Smooth muscle cell of the umbilical artery (primary cell): ENCODE measurements around the gene RGPD8. TPM values are rescaled to one million over a fixed set of nuclear protein-coding genes. Genes with fewer than 3 reads are reported as not detected.

Source experiments
- total RNA-seq: library from RNA; depleted of rRNA; stranded (reverse); fragments of >200 nt; gene quantifications from 2 replicates; pipeline ENCODE4 v1.2.3, GENCODE V29; 2014

Gene RGPD8
- 18.4 and 22.1 TPM in 2 replicates for total RNA-seq

DNA sequence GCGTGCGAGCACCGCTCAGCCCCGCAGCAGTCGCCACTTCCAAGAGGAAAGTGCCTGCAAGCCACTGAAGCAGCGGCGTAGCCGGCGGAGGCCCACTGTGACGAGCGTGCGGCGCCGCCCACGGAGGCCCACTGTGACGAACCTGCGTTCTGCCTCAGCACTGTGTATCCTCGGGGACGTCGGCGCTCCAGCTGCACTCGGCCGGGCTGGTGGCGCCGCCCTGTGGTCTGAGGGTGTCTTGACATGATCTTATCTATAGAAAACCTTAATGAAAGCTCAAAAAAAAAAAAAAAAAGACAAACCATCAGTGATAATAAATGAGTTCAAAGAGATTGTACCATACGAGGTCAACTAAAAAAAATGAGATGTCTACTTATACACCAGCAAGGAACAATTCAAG, at the start of gene RGPD8:
RGPD8 (minus strand) TSS at position 166 of the 400 bp plus-strand sequence. CDS start 192 bp downstream, outside the sequence.

DNA sequence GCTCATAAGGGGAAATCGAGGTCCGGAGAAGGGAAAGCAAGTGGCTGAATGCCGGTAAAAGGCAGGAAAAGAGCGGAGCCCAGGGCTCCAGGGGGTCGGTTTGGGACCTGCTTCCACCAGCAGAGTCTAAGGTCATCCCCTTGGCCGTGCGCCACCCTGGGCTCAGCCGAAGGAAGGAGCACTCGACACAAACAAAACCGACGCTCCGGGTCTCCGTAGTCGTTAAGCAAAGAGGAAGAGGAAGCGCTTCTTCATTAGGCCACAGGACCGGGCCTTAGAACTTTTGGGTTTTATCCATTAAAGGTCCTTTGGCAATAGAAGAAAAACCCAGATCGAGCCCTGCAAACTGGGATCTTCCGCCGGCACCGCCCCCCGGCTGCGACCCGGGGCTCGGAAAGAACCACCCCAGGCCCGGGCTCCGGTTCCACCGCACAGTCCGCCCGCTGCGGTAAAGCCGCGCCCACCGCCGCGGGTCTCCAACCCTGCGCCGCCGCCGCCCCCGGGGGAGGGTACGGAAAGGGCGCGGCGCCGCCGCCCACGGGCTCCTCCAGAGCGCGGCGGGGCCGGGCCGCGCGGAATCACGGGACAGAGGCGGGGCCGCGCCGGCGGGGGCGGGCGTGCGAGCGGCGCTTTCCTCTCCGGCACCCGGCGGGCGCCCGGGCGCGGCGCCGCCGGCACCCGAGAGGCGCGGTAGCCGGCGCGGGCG, 48.2 kb upstream of the RGPD8 start, which contains the start of gene TTL:
TTL (plus strand) TSS at position 629 of the 706 bp plus-strand sequence. CDS start 189 bp downstream, outside the sequence.

Other genes with a start within 250 kb of the RGPD8 start
- gene ZC3H8, start 178.6 kb downstream of the RGPD8 start, total RNA-seq = 6.6 and 6.8 TPM in 2 replicates
- 5.9 and 6.7 TPM in 2 replicates for gene ZC3H6, start 158.0 kb downstream of the RGPD8 start, total RNA-seq
- 35.3 and 82.1 TPM in 2 replicates for gene TTL, start 48.5 kb upstream of the RGPD8 start, total RNA-seq
- gene POLR1B, start 108.8 kb upstream of the RGPD8 start, total RNA-seq = 13.4 and 26.4 TPM in 2 replicates
- 5.5 and 6.5 TPM in 2 replicates for gene CHCHD5, start 151.0 kb upstream of the RGPD8 start, total RNA-seq
- 94.7 and 471 TPM in 2 replicates for gene SLC20A1, start 212.3 kb upstream of the RGPD8 start, total RNA-seq